ENCODE data around the gene CAMSAP1.

The CAMSAP1 gene

DNA sequence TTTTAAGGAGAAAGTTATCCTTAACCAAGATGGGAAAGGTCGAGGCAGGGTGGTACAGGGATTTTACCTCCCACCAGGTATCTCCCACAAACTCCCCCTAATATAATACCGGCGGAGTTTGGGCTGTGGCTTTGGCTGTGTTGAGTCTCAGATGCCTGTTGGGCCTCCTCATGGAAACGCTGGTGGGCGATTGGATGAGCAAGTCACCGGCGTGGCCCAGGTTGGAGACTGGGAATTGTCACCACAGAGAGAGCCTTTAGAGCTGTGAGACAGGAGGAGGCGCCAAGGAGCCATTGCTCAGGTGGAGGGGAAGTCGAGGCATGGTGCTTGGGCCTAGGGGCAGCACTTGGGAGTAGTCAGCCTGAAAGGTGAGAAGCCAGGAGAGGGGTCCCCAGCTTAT lies 3.4 kb upstream of the CAMSAP1 start:
- TF ChIP-seq, protein P1, sequence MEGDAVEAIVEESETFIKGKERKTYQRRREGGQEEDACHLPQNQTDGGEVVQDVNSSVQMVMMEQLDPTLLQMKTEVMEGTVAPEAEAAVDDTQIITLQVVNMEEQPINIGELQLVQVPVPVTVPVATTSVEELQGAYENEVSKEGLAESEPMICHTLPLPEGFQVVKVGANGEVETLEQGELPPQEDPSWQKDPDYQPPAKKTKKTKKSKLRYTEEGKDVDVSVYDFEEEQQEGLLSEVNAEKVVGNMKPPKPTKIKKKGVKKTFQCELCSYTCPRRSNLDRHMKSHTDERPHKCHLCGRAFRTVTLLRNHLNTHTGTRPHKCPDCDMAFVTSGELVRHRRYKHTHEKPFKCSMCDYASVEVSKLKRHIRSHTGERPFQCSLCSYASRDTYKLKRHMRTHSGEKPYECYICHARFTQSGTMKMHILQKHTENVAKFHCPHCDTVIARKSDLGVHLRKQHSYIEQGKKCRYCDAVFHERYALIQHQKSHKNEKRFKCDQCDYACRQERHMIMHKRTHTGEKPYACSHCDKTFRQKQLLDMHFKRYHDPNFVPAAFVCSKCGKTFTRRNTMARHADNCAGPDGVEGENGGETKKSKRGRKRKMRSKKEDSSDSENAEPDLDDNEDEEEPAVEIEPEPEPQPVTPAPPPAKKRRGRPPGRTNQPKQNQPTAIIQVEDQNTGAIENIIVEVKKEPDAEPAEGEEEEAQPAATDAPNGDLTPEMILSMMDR (conservative IDR thresholded peaks at IDR 0.05; ENCODE audit: control insufficient read depth, insufficient read depth, low read depth, low read length) = no peak

GRCh38 chr9:135910216-135910615 lies 2.9 kb upstream of the CAMSAP1 start:
- H3K4me3 ChIP-seq (ENCODE audit: control insufficient read depth, low read depth, low read length) = no peak overlapping the region
- DNase-seq (ENCODE audit: low read depth) = no peak
- TF ChIP-seq, protein P1 (conservative IDR thresholded peaks at IDR 0.05; ENCODE audit: control insufficient read depth, insufficient read depth, low read depth, low read length) = no peak

More for the DNA sequence above, 3.4 kb upstream of the CAMSAP1 start:
- no peak for DNase-seq (ENCODE audit: low read depth)
- no peak overlapping the region for H3K4me3 ChIP-seq (ENCODE audit: control insufficient read depth, low read depth, low read length)

GRCh38 chr9:135909371-135909770 lies 2.0 kb upstream of the CAMSAP1 start:
- no peak overlapping the region for H3K4me3 ChIP-seq (ENCODE audit: control insufficient read depth, low read depth, low read length)
- DNase-seq (ENCODE audit: low read depth) = no peak
- TF ChIP-seq, protein P1 (conservative IDR thresholded peaks at IDR 0.05; ENCODE audit: control insufficient read depth, insufficient read depth, low read depth, low read length) = no peak

GRCh38 chr9:135908754-135909204 lies 1.4 kb upstream of the CAMSAP1 start:
- DNase-seq (ENCODE audit: low read depth) = peak; percentile 28
- H3K4me3 ChIP-seq (ENCODE audit: control insufficient read depth, low read depth, low read length) = no peak overlapping the region
- TF ChIP-seq, protein P1 (conservative IDR thresholded peaks at IDR 0.05; ENCODE audit: control insufficient read depth, insufficient read depth, low read depth, low read length) = no peak

DNA sequence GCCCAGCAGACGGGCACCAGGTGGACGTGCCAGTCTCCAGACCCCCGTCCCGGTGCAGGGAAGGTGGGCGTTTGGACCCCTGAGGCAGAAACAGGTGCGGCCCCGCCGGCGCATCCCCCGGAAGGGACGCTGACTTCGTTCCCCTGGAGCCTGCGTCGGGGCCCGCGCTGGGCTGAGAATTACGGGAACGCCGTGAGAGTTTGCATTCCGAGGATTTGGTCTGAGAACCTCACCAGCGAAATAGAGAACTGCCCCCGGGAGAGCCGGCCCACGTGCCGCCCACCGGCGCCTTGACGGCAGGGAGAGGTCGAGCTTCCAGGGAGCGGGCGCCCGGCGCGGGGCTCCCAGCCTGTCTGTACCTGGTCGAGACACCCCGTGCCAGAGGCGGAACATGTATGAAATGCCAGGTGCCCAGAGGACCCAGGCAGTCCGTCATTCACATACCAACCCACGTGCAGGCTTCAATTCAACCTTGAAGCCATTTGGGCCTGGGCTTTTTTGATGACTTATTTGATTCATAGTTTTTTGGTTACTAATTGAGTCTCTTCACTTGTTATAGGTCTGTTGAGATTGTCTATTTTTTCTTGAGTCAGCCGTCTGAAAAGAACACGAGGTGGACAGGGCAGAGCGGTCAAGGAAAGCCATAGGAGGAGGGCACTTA lies 877 bp upstream of the CAMSAP1 start:
- DNase-seq (ENCODE audit: low read depth) = no peak
- peak overlapping the region; percentile 52 for H3K4me3 ChIP-seq (ENCODE audit: control insufficient read depth, low read depth, low read length)
- TF ChIP-seq, protein P1 (conservative IDR thresholded peaks at IDR 0.05; ENCODE audit: control insufficient read depth, insufficient read depth, low read depth, low read length) = no peak

DNA sequence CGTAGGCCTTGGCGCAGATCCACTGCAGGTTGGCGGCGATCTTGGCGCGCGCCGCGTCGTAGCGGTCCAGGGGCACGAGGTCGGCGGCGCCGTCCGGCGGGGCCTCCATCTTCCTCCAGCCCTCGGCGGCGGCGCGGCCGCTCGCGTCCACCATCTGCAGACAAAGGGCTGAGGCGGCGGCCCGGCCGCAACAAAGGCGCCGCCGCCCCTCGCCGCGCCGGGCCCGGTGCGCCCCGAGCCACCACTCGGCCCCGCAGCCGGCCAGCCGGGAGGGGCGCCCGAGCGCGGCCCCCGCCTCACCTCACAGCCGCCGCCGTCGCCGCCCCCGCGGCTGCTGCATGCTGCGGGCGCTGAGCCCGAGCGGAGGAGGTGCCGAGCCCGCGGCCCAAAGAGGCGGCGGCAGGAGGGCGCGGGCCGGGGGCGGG lies 328 bp downstream of the CAMSAP1 start:
- peak overlapping the region; percentile 55 for H3K4me3 ChIP-seq (ENCODE audit: control insufficient read depth, low read depth, low read length)
- DNase-seq (ENCODE audit: low read depth) = peak; percentile 24
- TF ChIP-seq, protein P1 (conservative IDR thresholded peaks at IDR 0.05; ENCODE audit: control insufficient read depth, insufficient read depth, low read depth, low read length) = no peak

Measured in fibroblast of mammary gland (primary cell).